SH-SY5Y (cell line): Measurements from ENCODE around the gene CCDC102A.

Source experiments
- GATA2 ChIP-seq: IDR thresholded peaks from 2 replicates; pipeline ENCODE4 v1.6.1; 2011; ENCODE audit warnings: mild to moderate bottlenecking, low read depth, low read length
- GATA3 ChIP-seq: IDR thresholded peaks from 2 replicates; pipeline ENCODE4 v1.6.1; 2011; ENCODE audit warnings: low read depth, mild to moderate bottlenecking, low read length, moderate library complexity

- no peak for TF ChIP-seq GATA2
- no peak for TF ChIP-seq GATA3
These were observed 31.3 kb upstream of the CCDC102A start for GRCh38 chr16:57567691-57568090.
